ENCODE results near the gene UBE2O.

DNA sequence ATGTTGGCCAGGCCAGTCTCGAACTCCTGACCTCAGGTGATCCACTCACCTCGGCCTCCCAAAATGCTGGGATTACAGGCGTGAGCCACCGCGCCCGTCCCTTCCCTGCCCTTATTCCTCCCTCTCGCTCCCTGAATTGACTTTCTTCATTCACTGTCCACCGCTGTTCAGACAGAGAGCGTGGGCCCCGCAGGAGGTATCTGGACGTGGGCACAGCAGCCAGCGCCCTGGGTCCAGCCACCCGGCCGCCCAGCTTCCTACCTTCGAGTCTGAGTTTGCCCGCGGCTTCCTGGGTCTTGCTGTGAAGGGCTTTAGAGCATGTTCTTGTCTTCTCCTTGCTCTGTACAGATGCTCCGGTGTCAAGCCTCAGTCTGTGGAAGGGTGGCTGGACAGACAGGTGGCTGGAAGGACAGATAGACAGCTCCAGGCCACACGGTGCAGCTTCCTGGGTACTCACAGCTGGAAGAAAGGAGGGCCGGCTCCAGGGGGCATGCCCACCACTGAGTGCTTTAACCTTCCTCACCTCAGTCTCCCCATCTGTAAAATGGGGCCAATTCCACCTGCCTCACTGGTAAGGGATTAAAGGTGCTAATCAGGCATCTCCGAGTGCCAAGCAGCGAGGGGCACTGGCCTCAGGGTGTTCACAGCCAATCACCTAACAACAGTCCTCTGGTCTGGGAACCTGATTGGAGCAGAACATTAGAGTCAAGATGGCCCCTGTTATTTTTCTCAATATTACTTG, 34.7 kb upstream of the UBE2O start:
- no peak for TF ChIP-seq CTCF (IDR thresholded peaks at IDR 0.05; ENCODE audit: extremely low read depth in 1 of 2, insufficient read depth in 1 of 2, low read depth in 1 of 2, low read length in 2 of 2)
- no peak for TF ChIP-seq POLR2AphosphoS5 (IDR thresholded peaks at IDR 0.05; ENCODE audit: insufficient read depth, low read depth, low read length)
- TF ChIP-seq POLR2A (IDR thresholded peaks at IDR 0.05; ENCODE audit: low read depth, low read length): no peak
- TF ChIP-seq EZH2 (IDR thresholded peaks at IDR 0.05; ENCODE audit: borderline replicate concordance, low read depth, low read length, severe bottlenecking): no peak
- TF ChIP-seq MAX (IDR thresholded peaks at IDR 0.05; ENCODE audit: insufficient read depth, insufficient read length): no peak
- no peak for TF ChIP-seq JUN (IDR thresholded peaks at IDR 0.05; ENCODE audit: borderline replicate concordance, insufficient read depth, insufficient read length, low read depth)
- no peak for TF ChIP-seq MYC (IDR thresholded peaks at IDR 0.05; ENCODE audit: low read depth, low read length)
- no peak for TF ChIP-seq FOS (IDR thresholded peaks at IDR 0.05; ENCODE audit: borderline replicate concordance, insufficient read depth, low read length)
- TF ChIP-seq GATA2 (IDR thresholded peaks at IDR 0.05; ENCODE audit: insufficient read depth, insufficient read length, low read depth, low read length): no peak
